ENCODE results near the gene DENND10.

DNA sequence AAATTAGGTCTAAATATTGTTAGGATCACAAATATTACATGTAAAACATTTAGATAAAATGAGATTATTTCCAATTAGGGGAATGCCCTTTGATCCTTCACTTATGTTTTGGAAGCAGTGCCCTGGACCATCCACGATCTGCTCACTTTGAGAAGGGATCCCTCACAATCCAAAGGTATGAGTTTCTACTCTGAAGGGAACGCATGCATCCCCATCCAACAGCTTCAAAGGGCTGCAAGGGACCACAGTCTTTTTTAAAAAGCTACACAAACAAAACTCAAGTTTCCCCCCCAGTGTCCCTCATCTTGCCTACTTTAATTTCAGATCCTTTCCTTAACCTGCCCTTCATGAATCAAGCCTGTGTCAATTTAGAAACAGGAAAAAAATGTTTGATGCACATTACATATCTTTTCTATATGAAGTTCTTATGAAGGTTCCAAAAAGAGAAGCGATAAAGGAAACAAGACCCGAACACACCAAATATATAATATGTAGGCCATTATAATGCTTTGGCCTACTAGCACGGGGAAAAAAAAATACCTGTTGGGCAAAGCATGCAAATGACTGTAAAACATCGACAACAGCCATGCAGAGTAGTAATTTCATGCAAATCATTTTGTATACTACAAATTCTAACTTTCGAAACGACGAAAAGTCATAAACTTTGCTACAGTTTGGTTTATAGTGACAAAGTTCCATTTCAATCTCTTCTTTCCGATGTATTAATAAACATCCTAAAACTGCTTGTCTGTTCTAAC is 25.3 kb upstream of the DENND10 start:
- TF ChIP-seq, protein P1, sequence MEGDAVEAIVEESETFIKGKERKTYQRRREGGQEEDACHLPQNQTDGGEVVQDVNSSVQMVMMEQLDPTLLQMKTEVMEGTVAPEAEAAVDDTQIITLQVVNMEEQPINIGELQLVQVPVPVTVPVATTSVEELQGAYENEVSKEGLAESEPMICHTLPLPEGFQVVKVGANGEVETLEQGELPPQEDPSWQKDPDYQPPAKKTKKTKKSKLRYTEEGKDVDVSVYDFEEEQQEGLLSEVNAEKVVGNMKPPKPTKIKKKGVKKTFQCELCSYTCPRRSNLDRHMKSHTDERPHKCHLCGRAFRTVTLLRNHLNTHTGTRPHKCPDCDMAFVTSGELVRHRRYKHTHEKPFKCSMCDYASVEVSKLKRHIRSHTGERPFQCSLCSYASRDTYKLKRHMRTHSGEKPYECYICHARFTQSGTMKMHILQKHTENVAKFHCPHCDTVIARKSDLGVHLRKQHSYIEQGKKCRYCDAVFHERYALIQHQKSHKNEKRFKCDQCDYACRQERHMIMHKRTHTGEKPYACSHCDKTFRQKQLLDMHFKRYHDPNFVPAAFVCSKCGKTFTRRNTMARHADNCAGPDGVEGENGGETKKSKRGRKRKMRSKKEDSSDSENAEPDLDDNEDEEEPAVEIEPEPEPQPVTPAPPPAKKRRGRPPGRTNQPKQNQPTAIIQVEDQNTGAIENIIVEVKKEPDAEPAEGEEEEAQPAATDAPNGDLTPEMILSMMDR (IDR thresholded peaks at IDR 0.05) = no peak
- TF ChIP-seq EZH2 (IDR thresholded peaks at IDR 0.05) = no peak
